DND-41 (cell line): ENCODE data around the gene PYM1.
A peak's percentile ranks its signal among the peaks of the same experiment; 100 is the strongest.
"Not testable (repeated sequence)": the region's sequence is repeated elsewhere in the genome, so short reads cannot be mapped to it uniquely, and the experiment has no call there.

Experiments used
- ATAC-seq: fragments of 200-7000 bp; cut with Tn5 transposase; 3 replicates; pipeline ENCODE4 v1.9.1; 2021; ENCODE audit warnings: low read depth; ENCODE audit not compliant: insufficient read depth
- DNase-seq: peaks from one replicate; pipeline ENCODE4 v3.0.0-alpha.2; 2020
- H2AFZ ChIP-seq: 2 replicates; pipeline ENCODE4 v1.6.0; 2012; ENCODE audit warnings: low read depth, low read length
- H3K27ac ChIP-seq: 2 replicates; pipeline ENCODE4 v1.5.1; 2012; ENCODE audit warnings: low read length, inconsistent platforms
- H3K27me3 ChIP-seq: fragments of 200-600 bp; sonication (generic); 2 replicates; pipeline ENCODE4 v1.6.0; 2012; ENCODE audit warnings: low read length, mild to moderate bottlenecking, inconsistent platforms; ENCODE audit not compliant: insufficient read depth, poor library complexity
- H3K36me3 ChIP-seq: 2 replicates; pipeline ENCODE4 v1.5.1; 2012; ENCODE audit warnings: low read length, inconsistent platforms; ENCODE audit not compliant: insufficient read depth
- H3K4me1 ChIP-seq: 2 replicates; pipeline ENCODE4 v1.5.1; 2012; ENCODE audit warnings: mild to moderate bottlenecking, low read length; ENCODE audit not compliant: insufficient read depth
- H3K4me2 ChIP-seq: 2 replicates; pipeline ENCODE4 v1.6.0; 2012; ENCODE audit warnings: mild to moderate bottlenecking, moderate library complexity, low read length, inconsistent platforms; ENCODE audit not compliant: insufficient read depth
- H3K4me3 ChIP-seq, 2 experiments: fragments of 200-600 bp in 1 of 2; shearing (Covaris generic) in 1 of 2; 2 replicates each; pipeline ENCODE4 v1.5.1; 2012 to 2016; ENCODE audit warnings: inconsistent platforms in 2 of 2, low read length in 2 of 2, mild to moderate bottlenecking in 2 of 2, low read depth in 1 of 2, moderate library complexity in 1 of 2
- H3K79me2 ChIP-seq: 2 replicates; pipeline ENCODE4 v1.6.0; 2012; ENCODE audit warnings: low read length, inconsistent platforms; ENCODE audit not compliant: insufficient read depth
- H3K9ac ChIP-seq: 2 replicates; pipeline ENCODE4 v1.6.0; 2012; ENCODE audit warnings: low read depth, mild to moderate bottlenecking, inconsistent platforms, low read length, moderate library complexity
- H3K9me3 ChIP-seq: 2 replicates; pipeline ENCODE4 v1.5.1; 2012; ENCODE audit warnings: low read length, moderate library complexity, mild to moderate bottlenecking, inconsistent platforms; ENCODE audit not compliant: insufficient read depth, severe bottlenecking
- H4K20me1 ChIP-seq: 2 replicates; pipeline ENCODE4 v1.6.0; 2012; ENCODE audit warnings: low read length; ENCODE audit not compliant: insufficient read depth
- CTCF ChIP-seq: IDR thresholded peaks from 2 replicates; pipeline ENCODE4 v1.5.1; 2012; ENCODE audit warnings: borderline replicate concordance, low read length, moderate library complexity, mild to moderate bottlenecking; ENCODE audit not compliant: poor library complexity, severe bottlenecking; ENCODE audit errors: extremely low read depth
- EZH2 ChIP-seq: IDR thresholded peaks from 3 replicates; pipeline ENCODE4 v1.6.1; 2012; ENCODE audit warnings: borderline replicate concordance, low read depth, mild to moderate bottlenecking, moderate library complexity, low read length, inconsistent platforms; ENCODE audit not compliant: severe bottlenecking

Gene PYM1

GRCh38 chr12:55926738-55927587 lies 731 bp downstream of the PYM1 start:
- Histone ChIP-seq H3K9ac (peak overlapping the region; percentile 99), H3K9me3 (no peaks in the 10 kb centered on the region), H3K4me2 (peak overlapping the region; percentile 94), H3K36me3 (peaks cover 39% of the 10 kb centered on the region), H2AFZ (peak overlapping the region; percentile 77), H3K79me2 (peaks cover 77% of the 10 kb centered on the region), H3K27me3 (no peaks in the 10 kb centered on the region), H3K4me3 (peak overlapping the region; percentile 70 to 78), H3K4me1 (peaks cover 62% of the 10 kb centered on the region), H4K20me1 (peaks cover 7% of the 10 kb centered on the region; the same call in 1 of the 2 replicates), H3K27ac (peak overlapping the region; percentile 99)
- ATAC-seq, result peak; percentile 35
- DNase-seq, result peak; percentile 96
- TF ChIP-seq CTCF (peak; percentile 81), EZH2 (no peak)

- peak overlapping the region; percentile 70 to 78 for H3K4me3 ChIP-seq
- peak overlapping the region; percentile 99 for H3K27ac ChIP-seq
- peaks cover 77% of the 10 kb centered on the region for H3K79me2 ChIP-seq
- no peaks in the 10 kb centered on the region for H3K27me3 ChIP-seq
- H3K4me1 ChIP-seq, result peaks cover 64% of the 10 kb centered on the region
- H3K9ac ChIP-seq, result peak overlapping the region; percentile 99
- H2AFZ ChIP-seq, result peak overlapping the region; percentile 77
- no peaks in the 10 kb centered on the region for H3K9me3 ChIP-seq
- ATAC-seq (no peak), DNase-seq (peak; percentile 16)
- peak overlapping the region; percentile 94 for H3K4me2 ChIP-seq
- H3K36me3 ChIP-seq, result peaks cover 45% of the 10 kb centered on the region
- TF ChIP-seq EZH2, result no peak
- no peak for TF ChIP-seq CTCF
- peaks cover 10% of the 10 kb centered on the region; the same call in 1 of the 2 replicates for H4K20me1 ChIP-seq
Measured at GRCh38 chr12:55925870-55926737, 1.6 kb downstream of the PYM1 start.

- ATAC-seq (no peak), DNase-seq (no peak)
- Histone ChIP-seq H3K4me2 (peak overlapping the region; percentile 94), H3K4me1 (peaks cover 60% of the 10 kb centered on the region), H2AFZ (no peak overlapping the region), H3K27ac (peak overlapping the region; percentile 99), H3K27me3 (no peaks in the 10 kb centered on the region), H4K20me1 (peaks cover 10% of the 10 kb centered on the region; the same call in 1 of the 2 replicates), H3K4me3 (peak overlapping the region in 1 of 2 experiments; percentile 70; a peak in 1 of 4 replicates), H3K36me3 (peaks cover 45% of the 10 kb centered on the region), H3K9me3 (no peaks in the 10 kb centered on the region), H3K79me2 (peaks cover 83% of the 10 kb centered on the region), H3K9ac (no peak overlapping the region; the same call in 1 of the 2 replicates)
- TF ChIP-seq CTCF, result no peak
- TF ChIP-seq EZH2, result no peak
Measured at GRCh38 chr12:55925371-55925770, 2.3 kb downstream of the PYM1 start.

- H3K4me2 ChIP-seq, ATAC-seq: not testable (repeated sequence)
Measured at GRCh38 chr12:55923648-55924047, 4.0 kb downstream of the PYM1 start.

More at GRCh38 chr12:55923648-55924047, 4.0 kb downstream of the PYM1 start:
- DNase-seq, H3K9me3 ChIP-seq, H3K4me3 ChIP-seq, H3K27me3 ChIP-seq, H2AFZ ChIP-seq, H3K9ac ChIP-seq, H3K27ac ChIP-seq: not testable (repeated sequence)
- H3K79me2 ChIP-seq, result peaks cover 97% of the 10 kb centered on the region
- peaks cover 44% of the 10 kb centered on the region for H3K4me1 ChIP-seq
- peaks cover 49% of the 10 kb centered on the region for H3K36me3 ChIP-seq
- peaks cover 15% of the 10 kb centered on the region; the same call in 1 of the 2 replicates for H4K20me1 ChIP-seq
